ENCODE results near the gene TSSC4.

DNA sequence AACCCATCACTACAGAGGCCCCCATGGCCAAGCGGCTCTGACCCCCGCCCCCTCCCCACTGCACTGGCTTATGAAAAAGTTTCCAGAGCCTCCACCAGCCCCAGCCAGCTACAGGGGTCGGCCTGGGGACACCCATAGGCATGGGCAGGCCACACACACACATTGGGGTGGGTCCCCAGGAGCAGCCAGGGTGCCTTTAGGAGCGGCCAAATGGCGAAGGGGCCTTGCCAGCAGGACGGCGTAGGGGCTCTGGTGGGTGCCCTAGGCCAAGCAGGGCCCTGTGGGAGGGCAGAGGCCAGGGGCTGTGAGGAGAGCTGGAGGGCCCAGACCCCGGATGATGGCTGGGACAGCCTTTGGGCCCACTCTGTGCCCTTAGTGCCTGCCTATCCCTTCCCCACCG, 10.1 kb downstream of the TSSC4 start:
- TF ChIP-seq EP300 (IDR thresholded peaks at IDR 0.05; ENCODE audit: borderline replicate concordance) (no peak), TAF1 (IDR thresholded peaks at IDR 0.05; ENCODE audit: low read depth) (no peak), RAD21 (IDR thresholded peaks at IDR 0.05; ENCODE audit: low read depth) (no peak), CREB1 (IDR thresholded peaks at IDR 0.05; ENCODE audit: low read depth) (no peak), YY1 (IDR thresholded peaks at IDR 0.05; ENCODE audit: low read depth) (no peak), EGR1 (IDR thresholded peaks at IDR 0.05) (no peak), CEBPB (IDR thresholded peaks at IDR 0.05) (no peak)
- TF ChIP-seq, protein P1, sequence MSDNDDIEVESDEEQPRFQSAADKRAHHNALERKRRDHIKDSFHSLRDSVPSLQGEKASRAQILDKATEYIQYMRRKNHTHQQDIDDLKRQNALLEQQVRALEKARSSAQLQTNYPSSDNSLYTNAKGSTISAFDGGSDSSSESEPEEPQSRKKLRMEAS (IDR thresholded peaks at IDR 0.05), result no peak
- TF ChIP-seq, protein P2, sequence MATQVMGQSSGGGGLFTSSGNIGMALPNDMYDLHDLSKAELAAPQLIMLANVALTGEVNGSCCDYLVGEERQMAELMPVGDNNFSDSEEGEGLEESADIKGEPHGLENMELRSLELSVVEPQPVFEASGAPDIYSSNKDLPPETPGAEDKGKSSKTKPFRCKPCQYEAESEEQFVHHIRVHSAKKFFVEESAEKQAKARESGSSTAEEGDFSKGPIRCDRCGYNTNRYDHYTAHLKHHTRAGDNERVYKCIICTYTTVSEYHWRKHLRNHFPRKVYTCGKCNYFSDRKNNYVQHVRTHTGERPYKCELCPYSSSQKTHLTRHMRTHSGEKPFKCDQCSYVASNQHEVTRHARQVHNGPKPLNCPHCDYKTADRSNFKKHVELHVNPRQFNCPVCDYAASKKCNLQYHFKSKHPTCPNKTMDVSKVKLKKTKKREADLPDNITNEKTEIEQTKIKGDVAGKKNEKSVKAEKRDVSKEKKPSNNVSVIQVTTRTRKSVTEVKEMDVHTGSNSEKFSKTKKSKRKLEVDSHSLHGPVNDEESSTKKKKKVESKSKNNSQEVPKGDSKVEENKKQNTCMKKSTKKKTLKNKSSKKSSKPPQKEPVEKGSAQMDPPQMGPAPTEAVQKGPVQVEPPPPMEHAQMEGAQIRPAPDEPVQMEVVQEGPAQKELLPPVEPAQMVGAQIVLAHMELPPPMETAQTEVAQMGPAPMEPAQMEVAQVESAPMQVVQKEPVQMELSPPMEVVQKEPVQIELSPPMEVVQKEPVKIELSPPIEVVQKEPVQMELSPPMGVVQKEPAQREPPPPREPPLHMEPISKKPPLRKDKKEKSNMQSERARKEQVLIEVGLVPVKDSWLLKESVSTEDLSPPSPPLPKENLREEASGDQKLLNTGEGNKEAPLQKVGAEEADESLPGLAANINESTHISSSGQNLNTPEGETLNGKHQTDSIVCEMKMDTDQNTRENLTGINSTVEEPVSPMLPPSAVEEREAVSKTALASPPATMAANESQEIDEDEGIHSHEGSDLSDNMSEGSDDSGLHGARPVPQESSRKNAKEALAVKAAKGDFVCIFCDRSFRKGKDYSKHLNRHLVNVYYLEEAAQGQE (IDR thresholded peaks at IDR 0.05; ENCODE audit: low read depth), result no peak
